HCT116 (cell line): Measurements from ENCODE around the gene RFC4.

Source experiments
- CBX3 ChIP-seq: IDR thresholded peaks from 2 replicates; pipeline ENCODE4 v1.6.1; 2012; ENCODE audit warnings: low read depth
- CTCF ChIP-seq, 3 experiments: fragments of 200-600 bp in 1 of 3; sonication (generic) in 1 of 3; IDR thresholded peaks in 2 of 3; conservative IDR thresholded peaks in 1 of 3; 2 replicates each; pipeline ENCODE4 v1.5.1; 2012 to 2017; ENCODE audit warnings: low read depth in 2 of 3, low read length in 2 of 3, antibody characterized with exemption in 1 of 3, borderline replicate concordance in 1 of 3, control low read depth in 1 of 3, mild to moderate bottlenecking in 1 of 3, mixed read lengths in 1 of 3, mixed run types in 1 of 3, moderate library complexity in 1 of 3; ENCODE audit not compliant: insufficient read depth in 1 of 3
- EZH2 ChIP-seq: fragments of 200-600 bp; sonication (generic); IDR thresholded peaks from 2 replicates; pipeline ENCODE4 v1.6.1; 2017; ENCODE audit warnings: antibody characterized with exemption, mixed run types
- FOSL1 ChIP-seq: IDR thresholded peaks from 2 replicates; pipeline ENCODE4 v1.6.1; 2012; ENCODE audit warnings: low read depth
- POLR2AphosphoS5 ChIP-seq: IDR thresholded peaks from 2 replicates; pipeline ENCODE4 v1.6.1; 2011; ENCODE audit warnings: mild to moderate bottlenecking, low read depth, low read length, moderate library complexity
- RAD21 ChIP-seq: IDR thresholded peaks from 2 replicates; pipeline ENCODE4 v1.6.1; 2012; ENCODE audit warnings: low read depth, mild to moderate bottlenecking
- REST ChIP-seq: IDR thresholded peaks from 2 replicates; pipeline ENCODE4 v1.6.1; 2012; ENCODE audit warnings: low read depth
- SIN3A ChIP-seq: IDR thresholded peaks from 2 replicates; pipeline ENCODE4 v1.6.1; 2012; ENCODE audit warnings: low read depth
- SRF ChIP-seq: IDR thresholded peaks from 2 replicates; pipeline ENCODE4 v1.6.1; 2012; ENCODE audit warnings: low read depth
- ZNF274 ChIP-seq: fragments of 200-500 bp; sonication (Bioruptor generic); IDR thresholded peaks from 2 replicates; pipeline ENCODE4 v1.6.1; 2014; ENCODE audit warnings: mild to moderate bottlenecking, low read depth, low read length, inconsistent platforms

GRCh38 chr3:186786922-186787321 is 19.4 kb downstream of the RFC4 start:
- TF ChIP-seq SRF (no peak), CTCF (IDR thresholded peaks at IDR 0.05 in 2 of 3, conservative IDR thresholded peaks at IDR 0.05 in 1 of 3; ENCODE audit: borderline replicate concordance in 1 of 3, insufficient read depth in 1 of 3, low read depth in 2 of 3, low read length in 2 of 3) (no peak), REST (no peak), SIN3A (no peak), ZNF274 (no peak), CBX3 (no peak), FOSL1 (no peak), POLR2AphosphoS5 (no peak), EZH2 (no peak), RAD21 (no peak)
